NCI-H1417 treated with DMSO at 0.1 percent for 48 hours (cell line): Measurements from ENCODE around the gene FYCO1.

Experiments
- DNase-seq: peaks from one replicate; lab custom pipeline; 2025; lab: John Stamatoyannopoulos, UW

Gene FYCO1

GRCh38 chr3:45965253-45965652 is 30.4 kb downstream of the FYCO1 start:
- no peak for DNase-seq

- DNase-seq: no peak
These were observed 31.5 kb downstream of the FYCO1 start for GRCh38 chr3:45964139-45964538.

- DNase-seq: no peak
These were observed 33.6 kb downstream of the FYCO1 start for GRCh38 chr3:45962033-45962432.

DNA sequence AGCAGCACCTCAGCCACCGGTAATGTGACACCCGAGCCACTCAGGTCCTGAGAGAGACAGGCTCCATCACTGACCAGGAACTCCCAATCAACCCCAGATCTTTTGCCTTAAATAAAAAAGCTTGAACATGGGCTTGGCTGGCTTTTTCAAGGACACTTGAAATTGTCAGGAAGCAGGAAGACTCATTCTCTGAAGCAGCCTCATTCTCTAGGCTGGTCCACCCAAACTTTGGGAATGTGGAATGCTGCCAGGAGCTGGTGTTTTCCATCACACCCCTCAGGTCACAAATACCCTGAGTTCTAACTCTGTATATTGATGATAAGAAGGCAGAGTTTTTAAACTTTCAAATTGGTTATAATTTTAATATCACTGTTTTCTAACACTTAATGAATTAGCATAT is 35.3 kb downstream of the FYCO1 start:
- no peak for DNase-seq

DNA sequence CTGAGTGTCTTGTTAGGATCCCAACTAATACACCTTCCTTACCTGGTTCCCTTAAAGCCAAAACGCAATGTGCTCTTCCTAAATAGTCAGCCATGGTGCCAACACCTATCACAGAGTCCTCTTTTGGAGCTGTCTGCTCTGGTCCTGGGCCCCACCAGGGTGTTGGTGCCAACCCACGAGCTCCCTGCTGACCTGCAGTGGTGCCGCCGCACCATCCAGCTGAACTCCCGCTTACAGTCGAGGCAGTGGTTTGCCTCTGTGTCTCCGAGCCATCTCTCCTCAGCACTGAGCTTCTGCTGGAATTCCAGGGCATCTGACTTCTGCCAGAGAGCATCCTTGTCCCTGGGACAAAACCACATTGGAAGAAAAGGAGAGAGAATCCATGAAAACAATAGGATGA is 36.4 kb downstream of the FYCO1 start:
- DNase-seq: no peak

DNA sequence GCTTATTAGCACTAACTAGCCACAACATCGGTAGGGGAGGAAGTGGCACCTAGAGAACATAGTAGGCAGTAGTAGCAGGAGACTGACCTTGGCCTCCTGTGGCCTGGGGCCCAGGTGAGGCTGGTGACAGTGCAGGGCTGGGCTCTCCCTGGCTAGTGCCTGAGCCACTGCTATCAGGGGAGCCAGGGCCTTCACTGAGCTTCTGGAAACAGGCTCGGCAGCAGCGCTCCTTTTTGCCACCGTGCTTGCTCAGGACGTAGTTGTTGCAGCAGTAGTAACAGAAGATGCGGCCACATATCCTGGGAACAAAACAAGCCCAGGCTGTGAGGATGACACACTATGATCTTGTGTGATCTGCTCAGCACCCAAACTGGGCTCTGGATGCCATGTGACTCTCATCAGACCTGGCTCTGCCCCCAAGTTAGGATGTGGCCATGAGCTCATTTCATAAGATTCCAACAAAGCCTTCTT is 37.3 kb downstream of the FYCO1 start:
- DNase-seq: no peak

GRCh38 chr3:45957586-45957985 is 38.0 kb downstream of the FYCO1 start:
- DNase-seq: no peak

GRCh38 chr3:45955706-45956105 is 39.9 kb downstream of the FYCO1 start:
- no peak for DNase-seq

GRCh38 chr3:45955017-45955647 is 40.5 kb downstream of the FYCO1 start:
- no peak for DNase-seq

GRCh38 chr3:45954306-45954705 is 41.3 kb downstream of the FYCO1 start:
- no peak for DNase-seq

- no peak for DNase-seq
These were observed 42.1 kb downstream of the FYCO1 start for GRCh38 chr3:45953536-45953935.

GRCh38 chr3:45952456-45952855 is 43.2 kb downstream of the FYCO1 start:
- no peak for DNase-seq

- no peak for DNase-seq
These were observed 43.7 kb downstream of the FYCO1 start for GRCh38 chr3:45951946-45952345.

GRCh38 chr3:45950686-45951600 is 44.7 kb downstream of the FYCO1 start:
- no peak for DNase-seq

GRCh38 chr3:45950131-45950530 is 45.5 kb downstream of the FYCO1 start:
- DNase-seq: no peak

GRCh38 chr3:45949432-45949831 is 46.2 kb downstream of the FYCO1 start:
- no peak for DNase-seq

DNA sequence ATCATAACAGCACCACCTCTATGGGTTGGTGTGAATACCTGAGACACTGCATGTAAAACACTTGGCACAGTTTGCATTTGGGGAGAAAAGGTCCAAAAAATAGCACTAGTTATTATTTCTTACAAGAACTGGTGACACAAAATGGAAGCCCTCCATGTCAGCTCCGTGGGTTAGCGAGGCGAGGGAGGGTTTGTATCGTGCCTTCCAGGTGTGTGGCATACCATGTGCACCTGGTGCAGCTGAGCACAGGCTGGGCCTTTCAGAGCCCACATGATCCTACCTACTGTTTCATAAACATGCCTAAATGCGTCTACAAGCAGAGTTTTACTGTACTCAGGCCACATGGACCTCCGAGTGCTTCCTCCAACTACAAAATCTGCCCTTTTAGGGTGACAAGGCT is 46.7 kb downstream of the FYCO1 start:
- no peak for DNase-seq

DNA sequence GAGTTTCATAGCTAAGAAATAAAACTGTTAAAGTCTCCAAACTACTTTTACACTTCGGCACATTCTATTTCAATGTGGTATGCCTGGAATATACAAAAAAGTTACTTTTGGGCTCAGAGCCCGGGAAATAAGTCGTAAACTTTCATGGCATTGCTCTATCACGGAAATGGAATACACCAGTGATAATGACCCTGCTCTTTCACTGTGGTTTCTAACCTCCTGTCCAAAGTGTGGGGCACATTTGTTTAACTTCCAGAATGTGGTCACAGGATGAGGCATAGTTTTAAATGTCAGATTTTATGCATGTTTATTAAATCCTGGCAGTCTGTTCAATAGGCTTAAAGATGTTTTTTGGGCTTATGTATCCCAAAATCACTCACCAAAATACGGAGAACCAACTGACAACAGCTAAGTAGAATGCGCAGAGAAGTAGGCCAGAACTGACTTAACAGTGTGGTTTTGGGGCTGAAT is 47.3 kb downstream of the FYCO1 start:
- DNase-seq: no peak

- no peak for DNase-seq
These were observed 48.3 kb downstream of the FYCO1 start for GRCh38 chr3:45947361-45947760.

GRCh38 chr3:45946875-45947274 is 48.7 kb downstream of the FYCO1 start:
- no peak for DNase-seq

GRCh38 chr3:45946307-45946706 is 49.3 kb downstream of the FYCO1 start:
- no peak for DNase-seq

- DNase-seq: no peak
These were observed 50.6 kb downstream of the FYCO1 start for GRCh38 chr3:45944830-45945620.
